Measurements from ENCODE around the gene PRR36. TPM values are rescaled to one million over a fixed set of nuclear protein-coding genes. Genes with fewer than 3 reads are reported as not detected.
A peak's percentile ranks its signal among the peaks of the same experiment; 100 is the strongest.
"Not testable (repeated sequence)": the region's sequence is repeated elsewhere in the genome, so short reads cannot be mapped to it uniquely, and the experiment has no call there.

Gene PRR36
- total RNA-seq (0.11 TPM), polyA plus RNA-seq (0.10 TPM)

DNA sequence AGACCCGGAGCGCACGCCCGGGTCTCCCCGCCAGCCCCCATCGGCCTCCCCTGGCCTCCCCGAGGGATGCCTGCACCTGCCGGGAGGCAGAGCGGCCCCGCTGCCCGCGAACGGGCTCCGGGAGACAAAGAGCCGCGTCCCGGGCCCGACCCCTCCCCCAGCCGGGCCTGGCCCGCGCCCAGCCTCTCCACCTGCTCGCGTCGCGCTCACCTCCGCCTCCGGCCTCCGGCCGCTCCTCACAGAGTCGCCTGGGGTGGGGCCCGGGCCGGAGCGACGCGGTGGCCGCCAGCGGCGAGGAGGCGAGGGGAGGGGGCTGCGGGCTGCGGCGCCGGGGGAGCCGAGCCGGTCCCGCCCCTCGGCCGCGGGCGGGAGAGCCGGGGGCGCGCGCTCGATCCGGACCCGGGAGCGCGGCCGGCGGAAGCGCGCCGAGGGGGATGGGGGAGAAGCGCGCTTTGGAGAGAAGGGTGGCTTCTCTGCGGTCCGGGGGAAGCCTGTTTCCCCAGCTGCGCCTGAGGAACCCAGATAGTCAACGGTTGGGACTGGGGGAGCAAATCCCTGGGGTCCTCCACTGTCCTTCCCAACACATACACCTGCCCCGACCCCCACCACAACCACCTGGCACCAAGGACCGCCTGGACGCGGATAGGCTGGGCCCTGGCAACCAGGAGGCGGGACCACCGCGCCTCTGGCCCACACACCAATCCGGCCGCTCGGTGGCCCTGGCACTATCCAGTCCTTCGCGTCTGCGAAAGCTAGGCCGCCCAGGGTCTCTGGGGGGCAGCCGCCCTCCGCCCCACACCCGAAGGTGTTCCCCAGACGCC lies at the start of gene PRR36:
PRR36 (minus strand) TSS at position 315 of the 821 bp plus-strand sequence. CDS start 701 bp downstream, outside the sequence.
- no peak for DNase-seq (ENCODE audit: extremely low spot score)
- no peak within 1 kb of the TSS for H3K27ac ChIP-seq (ENCODE audit: low read depth)

GRCh38 chr19:7923295-7924191 lies 49.4 kb upstream of the PRR36 start:
- H3K4me1 ChIP-seq (ENCODE audit: insufficient read depth), result no peaks in the 10 kb centered on the region

More for the DNA sequence above, at the start of gene PRR36:
- Histone ChIP-seq H3K36me3 (ENCODE audit: insufficient read depth) (no peaks in the 10 kb centered on the region), H3K4me1 (ENCODE audit: insufficient read depth) (peaks cover 3% of the 10 kb centered on the region), H3K4me3 (ENCODE audit: low read depth, low read length) (peak within 1 kb of the TSS; percentile 29)
- 1% methylated on average over 88 of the region's 88 CpGs for WGBS

DNA sequence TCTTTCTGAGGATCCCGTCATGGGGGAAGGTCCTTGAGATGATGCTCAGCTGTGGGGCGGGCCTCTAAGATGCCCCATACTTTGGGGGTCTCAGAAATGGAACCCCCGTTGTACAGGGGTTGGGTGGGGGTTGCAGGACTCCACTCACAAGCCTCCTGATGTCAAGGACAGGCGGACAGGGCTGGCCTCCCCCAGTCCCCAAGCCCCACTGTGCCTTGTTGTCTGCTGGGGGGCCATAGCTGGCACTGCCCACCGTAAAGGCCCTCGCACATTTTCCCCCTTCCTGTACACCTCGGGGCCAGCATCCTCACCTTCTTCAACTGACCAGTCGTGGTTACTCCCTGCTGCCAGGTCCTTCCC lies 48.6 kb upstream of the PRR36 start:
- WGBS, result 86% methylated on average over 8 of the region's 8 CpGs
- H3K27ac ChIP-seq (ENCODE audit: low read depth), result no peak overlapping the region
- H3K36me3 ChIP-seq (ENCODE audit: insufficient read depth), result no peaks in the 10 kb centered on the region
- H3K4me1 ChIP-seq (ENCODE audit: insufficient read depth), result no peaks in the 10 kb centered on the region
- DNase-seq (ENCODE audit: extremely low spot score), result no peak
- no peak overlapping the region for H3K4me3 ChIP-seq (ENCODE audit: low read depth, low read length)

More at GRCh38 chr19:7923295-7924191, 49.4 kb upstream of the PRR36 start:
- 61% methylated on average over 31 of the region's 31 CpGs for WGBS
- no peak for DNase-seq (ENCODE audit: extremely low spot score)
- H3K36me3 ChIP-seq (ENCODE audit: insufficient read depth), result no peaks in the 10 kb centered on the region
- H3K4me3 ChIP-seq (ENCODE audit: low read depth, low read length), result no peak overlapping the region
- H3K27ac ChIP-seq (ENCODE audit: low read depth), result no peak overlapping the region

GRCh38 chr19:7921967-7922835 lies 48.0 kb upstream of the PRR36 start:
- H3K4me3 ChIP-seq (ENCODE audit: low read depth, low read length), result no peak overlapping the region
- DNase-seq (ENCODE audit: extremely low spot score), result no peak
- no peak overlapping the region for H3K27ac ChIP-seq (ENCODE audit: low read depth)

DNA sequence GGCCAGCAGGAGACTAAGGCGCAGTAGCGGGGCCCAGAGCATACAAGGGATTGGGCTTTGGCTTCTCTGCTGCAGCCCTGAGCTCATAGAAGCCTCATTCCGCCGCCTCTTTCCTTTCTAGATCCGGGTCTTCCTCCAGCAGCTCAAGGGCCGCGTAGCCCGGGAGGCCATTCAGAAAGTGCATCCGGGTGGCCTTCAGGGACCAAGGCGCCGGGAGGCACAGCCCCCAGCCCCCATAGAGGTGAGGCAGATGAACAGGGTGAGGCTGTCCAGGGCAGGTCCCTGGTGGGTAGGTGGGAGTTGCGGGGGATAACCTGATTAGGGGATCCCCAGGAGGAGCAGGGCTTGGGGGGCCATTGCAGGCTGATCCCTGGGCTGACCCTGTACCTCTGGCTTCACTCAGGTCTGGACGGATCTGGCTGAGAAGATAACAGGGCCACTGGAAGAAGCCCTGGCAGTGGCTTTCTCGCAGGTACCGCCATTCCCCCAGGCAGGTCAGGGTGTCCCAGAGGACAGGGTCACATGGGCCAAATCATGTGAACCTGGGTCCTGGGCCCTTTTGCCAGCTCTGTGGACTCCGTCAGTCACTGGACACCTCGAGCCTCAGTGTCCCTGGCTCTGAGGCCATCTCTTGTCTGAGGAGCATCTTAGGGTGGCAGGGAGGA lies 47.2 kb upstream of the PRR36 start:
- Histone ChIP-seq H3K4me1 (ENCODE audit: insufficient read depth) (no peaks in the 10 kb centered on the region), H3K36me3 (ENCODE audit: insufficient read depth) (no peaks in the 10 kb centered on the region), H3K27ac (ENCODE audit: low read depth) (peak overlapping the region; percentile 55), H3K4me3 (ENCODE audit: low read depth, low read length) (peak overlapping the region; percentile 29)
- no peak for DNase-seq (ENCODE audit: extremely low spot score)
- WGBS, result 40% methylated on average over 17 of the region's 17 CpGs

More at GRCh38 chr19:7921967-7922835, 48.0 kb upstream of the PRR36 start:
- Histone ChIP-seq H3K4me1 (ENCODE audit: insufficient read depth) (no peaks in the 10 kb centered on the region), H3K36me3 (ENCODE audit: insufficient read depth) (no peaks in the 10 kb centered on the region)
- 88% methylated on average over 31 of the region's 31 CpGs for WGBS

DNA sequence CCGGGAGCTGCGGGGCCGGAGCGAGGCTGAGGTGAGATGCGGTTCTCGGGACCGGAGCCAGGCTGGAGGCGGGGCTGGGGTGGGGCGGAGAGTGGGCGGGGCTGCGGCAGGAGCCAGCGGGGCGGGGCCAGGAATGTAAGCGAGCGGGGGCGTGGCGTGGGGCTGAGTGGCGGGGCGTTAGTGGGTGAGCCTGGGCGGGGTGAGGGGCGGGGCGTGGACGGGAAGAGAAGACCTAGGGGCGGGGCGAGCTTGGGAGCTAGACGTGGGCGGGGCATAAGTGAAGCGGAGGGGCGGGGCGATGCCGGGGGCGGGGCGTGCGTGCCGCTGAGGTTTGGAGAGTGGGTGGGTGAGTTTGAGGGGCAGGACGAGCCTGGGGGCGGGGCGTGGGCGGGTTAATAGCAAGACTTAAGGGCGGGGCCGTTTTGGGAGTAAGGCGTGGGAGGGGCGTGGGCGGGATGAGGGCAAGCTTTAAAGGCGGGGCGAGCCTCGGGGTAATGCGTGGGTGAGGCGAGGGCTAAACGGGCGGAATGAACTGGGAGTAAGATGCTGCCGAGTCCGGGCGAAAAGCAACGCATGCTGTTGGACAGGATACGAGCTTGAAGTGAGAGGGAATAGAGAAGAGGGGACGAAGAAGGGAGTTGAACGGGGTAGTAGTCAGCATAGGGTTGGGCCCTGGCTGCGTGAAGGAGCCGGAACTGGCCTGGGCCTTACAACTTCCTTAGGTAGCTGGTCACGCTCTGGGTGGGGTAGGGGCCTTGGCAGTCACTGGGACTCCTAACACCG lies 46.5 kb upstream of the PRR36 start:
- peak; percentile 94 for DNase-seq (ENCODE audit: extremely low spot score)
- peak overlapping the region; percentile 60 for H3K4me3 ChIP-seq (ENCODE audit: low read depth, low read length)
- under 1% methylated on average over 62 of the region's 62 CpGs for WGBS

DNA sequence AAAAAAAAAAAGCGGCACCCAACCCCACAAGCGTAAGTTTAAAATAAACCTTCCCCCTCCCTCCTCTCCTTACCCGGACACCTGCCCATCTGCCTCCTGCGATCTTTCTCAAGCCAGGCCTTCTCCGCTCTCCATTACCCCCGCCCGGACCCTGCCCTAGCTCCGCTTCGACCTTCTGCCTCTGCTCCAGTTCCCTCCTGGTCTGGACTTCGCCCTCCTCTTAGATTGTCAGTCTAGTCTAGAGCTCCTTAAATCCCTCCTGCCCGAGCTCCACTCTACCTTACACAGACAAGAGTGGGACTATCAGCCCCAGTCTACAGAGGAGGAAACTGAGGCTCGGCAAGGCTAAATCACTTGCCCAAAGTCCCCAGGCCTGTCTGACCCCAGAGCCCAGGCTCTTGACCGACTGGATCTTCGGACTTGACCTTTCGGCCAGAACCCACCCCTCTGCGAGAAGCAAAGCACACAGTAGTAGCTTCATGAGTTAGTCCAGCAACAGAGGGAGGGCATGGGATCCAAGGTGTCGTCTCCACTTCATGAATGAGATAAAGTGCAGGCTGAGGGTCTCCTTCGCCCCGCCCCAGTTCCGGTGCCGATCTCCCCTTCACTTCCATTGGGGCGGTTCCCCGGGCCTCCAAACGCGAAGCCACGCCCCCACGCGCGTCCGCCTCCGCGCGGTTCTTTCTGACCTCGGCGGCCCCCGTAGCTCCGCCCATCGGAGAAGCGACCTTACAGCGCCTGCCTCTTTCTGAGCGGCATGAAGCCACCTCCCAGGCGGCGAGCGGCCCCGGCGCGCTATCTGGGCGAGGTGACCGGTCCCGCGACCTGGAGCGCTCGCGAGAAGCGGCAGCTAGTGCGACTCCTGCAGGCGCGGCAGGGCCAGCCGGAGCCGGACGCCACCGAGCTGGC lies 45.7 kb upstream of the PRR36 start, which contains the start of gene SNAPC2:
SNAPC2 (plus strand) TSS at position 729 of the 909 bp plus-strand sequence; CDS start at position 758, 29 bp downstream.
- Histone ChIP-seq H3K36me3 (ENCODE audit: insufficient read depth) (no peaks in the 10 kb centered on the region), H3K4me3 (ENCODE audit: low read depth, low read length) (peak within 1 kb of the TSS; percentile 60), H3K27ac (ENCODE audit: low read depth) (peak within 1 kb of the TSS; percentile 81), H3K4me1 (ENCODE audit: insufficient read depth) (no peaks in the 10 kb centered on the region)
- peak; percentile 52 for DNase-seq (ENCODE audit: extremely low spot score)
- WGBS, result 7% methylated on average over 62 of the region's 62 CpGs

More for the DNA sequence above, 46.5 kb upstream of the PRR36 start:
- no peaks in the 10 kb centered on the region for H3K36me3 ChIP-seq (ENCODE audit: insufficient read depth)
- no peaks in the 10 kb centered on the region for H3K4me1 ChIP-seq (ENCODE audit: insufficient read depth)
- peak overlapping the region; percentile 81 for H3K27ac ChIP-seq (ENCODE audit: low read depth)

GRCh38 chr19:7918615-7919421 lies 44.6 kb upstream of the PRR36 start:
- H3K4me3 ChIP-seq (ENCODE audit: low read depth, low read length), result no peak overlapping the region
- DNase-seq (ENCODE audit: extremely low spot score), result no peak
- no peaks in the 10 kb centered on the region for H3K4me1 ChIP-seq (ENCODE audit: insufficient read depth)
- WGBS, result 48% methylated on average over 42 of the region's 42 CpGs
- no peaks in the 10 kb centered on the region for H3K36me3 ChIP-seq (ENCODE audit: insufficient read depth)
- H3K27ac ChIP-seq (ENCODE audit: low read depth), result no peak overlapping the region

GRCh38 chr19:7918062-7918614 lies 43.9 kb upstream of the PRR36 start:
- H3K4me3 ChIP-seq (ENCODE audit: low read depth, low read length); H3K4me1 ChIP-seq (ENCODE audit: insufficient read depth); DNase-seq (ENCODE audit: extremely low spot score); H3K36me3 ChIP-seq (ENCODE audit: insufficient read depth); H3K27ac ChIP-seq (ENCODE audit: low read depth): not testable (repeated sequence)
- WGBS, result 29% methylated on average over 29 of the region's 29 CpGs

DNA sequence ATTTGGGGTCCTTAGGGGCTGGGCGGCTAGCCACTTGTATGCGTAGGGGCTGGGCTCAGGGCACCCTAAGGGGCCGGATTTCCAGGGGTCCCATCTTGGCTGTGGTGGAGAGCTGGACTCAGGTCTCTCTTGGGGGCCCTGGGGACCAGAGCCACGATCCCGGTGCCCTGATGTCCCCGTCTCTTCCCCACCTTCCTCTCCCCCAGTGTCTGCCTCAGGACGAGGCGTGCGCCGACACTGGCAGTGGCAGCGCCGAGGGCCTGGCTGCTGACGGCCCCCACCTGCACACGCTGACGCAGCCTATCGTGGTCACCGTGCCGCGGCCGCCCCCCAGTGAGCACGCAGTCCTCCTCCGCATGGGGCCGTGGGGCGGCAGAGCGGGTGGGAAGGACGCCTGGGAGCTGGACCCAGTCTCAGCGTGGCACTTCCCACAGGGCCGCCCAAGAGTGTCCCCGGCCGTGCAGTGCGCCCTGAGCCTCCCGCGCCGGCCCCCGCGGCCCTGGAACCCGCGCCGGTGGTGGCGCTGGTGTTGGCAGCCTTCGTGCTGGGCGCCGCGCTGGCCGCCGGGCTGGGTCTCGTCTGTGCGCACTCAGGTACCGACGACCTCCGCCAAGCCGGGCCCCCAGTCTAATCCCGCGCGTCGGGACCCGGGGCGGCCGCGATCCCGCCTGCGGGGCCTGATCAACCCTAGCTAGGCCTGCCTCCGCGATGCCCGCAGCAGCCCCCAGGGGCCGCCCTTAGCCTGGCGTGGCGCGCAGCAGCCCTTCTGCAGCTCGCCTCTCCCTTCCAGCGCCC lies 43.3 kb upstream of the PRR36 start:
- Histone ChIP-seq H3K4me3 (ENCODE audit: low read depth, low read length) (peak overlapping the region; percentile 24), H3K27ac (ENCODE audit: low read depth) (no peak overlapping the region), H3K36me3 (ENCODE audit: insufficient read depth) (no peaks in the 10 kb centered on the region), H3K4me1 (ENCODE audit: insufficient read depth) (no peaks in the 10 kb centered on the region)
- WGBS, result 1% methylated on average over 71 of the region's 71 CpGs
- DNase-seq (ENCODE audit: extremely low spot score), result no peak
